K562 (cell line): ENCODE data around the gene GABBR1. TPM values are rescaled to one million over a fixed set of nuclear protein-coding genes. Genes with fewer than 3 reads are reported as not detected.

Source experiments
- ATAC-seq: fragments of 200-7000 bp; cut with Tn5 transposase; 3 replicates; pipeline ENCODE4 v1.9.1; 2020; ENCODE audit warnings: moderate library complexity
- BruUV-seq: library from RNA; stranded (reverse); fragments of 400-500 nt; replicated peaks from 2 replicates; lab custom pipeline; 2021; lab: Mats Ljungman, UMichigan
- CTCF ChIA-PET: fragments of 300-600 bp; formaldehyde crosslinking; extraction: SDS; loops from one replicate; lab custom pipeline; 2021; ENCODE audit warnings: low intra/inter-chr PET ratio; lab: Yijun Ruan, JAX
- POLR2A ChIA-PET: fragments of 300-600, 350-650 bp; sonication (Branson Sonifier 250); formaldehyde crosslinking; extraction: SDS; loops from one replicate; lab custom pipeline; 2021; ENCODE audit warnings: antibody characterized with exemption, inconsistent platforms; lab: Yijun Ruan, JAX
- DNase-seq, 4 experiments: peaks; one replicate each; pipeline versions ENCODE4 v3.0.0 to v3.0.0-alpha.2; 2011 to 2018; ENCODE audit warnings: low spot score in 3 of 4, mixed read lengths in 3 of 4; ENCODE audit errors: extremely low read depth in 1 of 4
- FAIRE-seq: peaks from 2 replicates; lab custom pipeline; 2011; peaks lifted over from hg19 to GRCh38; lab: Jason Lieb, UNC
- H2AFZ ChIP-seq: 2 replicates; pipeline ENCODE4 v1.6.0; 2011; ENCODE audit warnings: low read depth, low read length, control low read depth, inconsistent platforms
- H3K27ac ChIP-seq: fragments of 200-600 bp; 3 replicates; pipeline ENCODE4 v1.8.0; 2011; ENCODE audit warnings: low read depth, mild to moderate bottlenecking, control low read depth, inconsistent platforms, low read length, moderate library complexity, mixed read lengths; ENCODE audit errors: extremely low read depth
- H3K27me3 ChIP-seq, 2 experiments: fragments of 300-600 bp in 1 of 2; 2 replicates in 1 of 2; 3 replicates in 1 of 2; pipeline versions ENCODE4 v1.6.0 to v1.8.0; 2011; ENCODE audit warnings: inconsistent platforms in 2 of 2, low read length in 2 of 2, mild to moderate bottlenecking in 1 of 2, mixed read lengths in 1 of 2, moderate library complexity in 1 of 2; ENCODE audit not compliant: control insufficient read depth in 2 of 2, insufficient read depth in 2 of 2
- H3K36me3 ChIP-seq: fragments of 300-600 bp; 3 replicates; pipeline ENCODE4 v1.8.0; 2011; ENCODE audit warnings: mild to moderate bottlenecking, low read length, inconsistent platforms; ENCODE audit not compliant: control insufficient read depth, insufficient read depth
- H3K4me1 ChIP-seq, 2 experiments: fragments of 200-600 bp in 1 of 2; replicated peaks in 1 of 2; 2 replicates in 1 of 2; 3 replicates in 1 of 2; pipeline versions ENCODE4 v1.5.1 to v1.8.0; 2011; ENCODE audit warnings: inconsistent platforms in 2 of 2, low read length in 2 of 2, mild to moderate bottlenecking in 1 of 2, mixed read lengths in 1 of 2, moderate library complexity in 1 of 2; ENCODE audit not compliant: control insufficient read depth in 2 of 2, insufficient read depth in 2 of 2
- H3K4me2 ChIP-seq: 2 replicates; pipeline ENCODE4 v1.6.1; 2011; ENCODE audit warnings: low read length, control low read depth, inconsistent platforms, mixed read lengths; ENCODE audit not compliant: insufficient read depth
- H3K4me3 ChIP-seq: fragments of 200-600 bp; sonication (generic), shearing (Covaris generic); 2 replicates; pipeline ENCODE4 v1.5.1; 2016; ENCODE audit warnings: control low read depth, inconsistent platforms
- H3K79me2 ChIP-seq: fragments of 200-600 bp; 3 replicates; pipeline ENCODE4 v1.8.0; 2011; ENCODE audit warnings: low read length, inconsistent platforms; ENCODE audit not compliant: control insufficient read depth, insufficient read depth
- H3K9ac ChIP-seq, 2 experiments: 2 replicates each; pipeline versions ENCODE4 v1.6.0 to v1.6.1; 2011; ENCODE audit warnings: low read depth in 2 of 2, low read length in 2 of 2, control low read depth in 1 of 2, inconsistent platforms in 1 of 2, mild to moderate bottlenecking in 1 of 2, mixed read lengths in 1 of 2; ENCODE audit not compliant: insufficient read depth in 1 of 2
- H3K9me1 ChIP-seq: one replicate; pipeline ENCODE4 v1.6.0; 2011; ENCODE audit warnings: inconsistent platforms, mild to moderate bottlenecking, low read length, moderate library complexity; ENCODE audit not compliant: control insufficient read depth, insufficient read depth
- H3K9me3 ChIP-seq: replicated peaks from 2 replicates; pipeline ENCODE4 v1.5.1; 2011; ENCODE audit warnings: low read depth, low read length, inconsistent platforms; ENCODE audit not compliant: control insufficient read depth, insufficient read depth
- H4K20me1 ChIP-seq: replicated peaks from 2 replicates; pipeline ENCODE4 v1.6.1; 2011; ENCODE audit warnings: low read length, inconsistent platforms, mixed read lengths; ENCODE audit not compliant: control insufficient read depth, insufficient read depth
- ARID4B ChIP-seq: sonication (generic); formaldehyde crosslinking; IDR thresholded peaks from 2 replicates; pipeline ENCODE4 v1.8.0; 2022; ENCODE audit warnings: mild to moderate bottlenecking, missing genetic modification reagents
- ARNT ChIP-seq, 2 experiments: fragments of 450-650 bp; IDR thresholded peaks; 2 replicates each; pipeline ENCODE4 v1.6.1; 2016; ENCODE audit warnings: mild to moderate bottlenecking in 1 of 2
- BRF1 ChIP-seq: IDR thresholded peaks from 3 replicates; pipeline ENCODE4 v1.6.1; 2011; ENCODE audit warnings: borderline replicate concordance, mild to moderate bottlenecking; ENCODE audit not compliant: insufficient read length; ENCODE audit errors: extremely low read depth
- BRF2 ChIP-seq: IDR thresholded peaks from 3 replicates; pipeline ENCODE4 v1.6.1; 2011; ENCODE audit warnings: borderline replicate concordance, mild to moderate bottlenecking; ENCODE audit not compliant: insufficient read length, insufficient read depth
- C11orf30 ChIP-seq: fragments of 450-650 bp; IDR thresholded peaks from 2 replicates; pipeline ENCODE4 v1.6.1; 2016; ENCODE audit warnings: low read depth, mild to moderate bottlenecking
- CBFA2T2 ChIP-seq: fragments of 450-650 bp; conservative IDR thresholded peaks from 2 replicates; pipeline ENCODE4 v1.6.1; 2017; ENCODE audit warnings: mild to moderate bottlenecking
- GABPA ChIP-seq: fragments of 200-800 bp; sonication (Bioruptor generic); conservative IDR thresholded peaks from 2 replicates; pipeline ENCODE4 v1.6.1; 2016; ENCODE audit warnings: low read depth, missing genetic modification characterization, missing compliant biosample characterization
- PHF21A ChIP-seq: fragments of 450-650 bp; IDR thresholded peaks from 2 replicates; pipeline ENCODE4 v1.6.1; 2017; ENCODE audit warnings: low read depth, borderline replicate concordance
- PKNOX1 ChIP-seq: fragments of 450-650 bp; IDR thresholded peaks from 2 replicates; pipeline ENCODE4 v1.6.1; 2016
- ZFP1 ChIP-seq: fragments of 450-650 bp; formaldehyde crosslinking; IDR thresholded peaks from 2 replicates; pipeline ENCODE4 v1.4.0; 2020; ENCODE audit warnings: mild to moderate bottlenecking, mixed read lengths
- ZNF263 ChIP-seq: sonication (generic); formaldehyde crosslinking; IDR thresholded peaks from 2 replicates; pipeline ENCODE4 v1.8.0; 2022; ENCODE audit warnings: mild to moderate bottlenecking, missing genetic modification reagents, borderline replicate concordance
- ZNF280B ChIP-seq: fragments of 250-450 bp; sonication (Bioruptor Pico); IDR thresholded peaks from 2 replicates; pipeline ENCODE4 v1.5.1; 2021; ENCODE audit warnings: mild to moderate bottlenecking
- ZNF316 ChIP-seq: fragments of 450-650 bp; IDR thresholded peaks from 2 replicates; pipeline ENCODE4 v1.6.1; 2016
- WGBS: fragments of 100-300 bp; shearing (Covaris generic); methylation state at CpG from one replicate; pipeline ENCODE4 v1.1.6; 2016; ENCODE audit warnings: low coverage, mixed read lengths; ENCODE audit not compliant: insufficient coverage; ENCODE audit errors: missing lambda C conversion rate; 5-methylcytosine and 5-hydroxymethylcytosine counted together
- in situ Hi-C: fragments of 300-500 bp; cut with MboI; formaldehyde crosslinking; loops from 4 replicates; pipeline ENCODE4 v1.15.0; 2018; ENCODE audit warnings: inconsistent platforms, mixed read lengths
- intact Hi-C: fragments of 100-400 bp; cut with micrococcal nuclease; formaldehyde crosslinking; loops from 2 replicates; pipeline ENCODE4 v1.14.2; 2022
- polyA plus RNA-seq, 8 experiments: library from polyadenylated mRNA; depleted of rRNA in 4 of 8; stranded (reverse) in 5 of 8; unstranded in 3 of 8; fragments of >200 nt; fragmentation: Nextera tagmentation in 2 of 8; fragmentation: Illumina TruSeq in 1 of 8; extraction: Ambion mirVana in 2 of 8; extraction: Trizol in 1 of 8; gene quantifications; 2 replicates each; pipeline versions ENCODE4 v1.2.1 to v1.2.3, GENCODE V29; 2011 to 2014; ENCODE audit warnings: inconsistent platforms in 1 of 8, missing spikeins in 1 of 8
- total RNA-seq, 7 experiments: library from RNA; depleted of rRNA in 6 of 7; stranded (reverse); fragments of >200 nt in 6 of 7; fragmentation: Illumina TruSeq in 2 of 7; extraction: Trizol in 2 of 7; gene quantifications; 2 replicates each; pipeline versions ENCODE4 v1.2.1 to v1.2.3, GENCODE V29; 2011 to 2021; ENCODE audit warnings: low replicate concordance in 1 of 7

Gene GABBR1
- total and polyA plus RNA-seq, 9 of the 15 experiments (the other 6 are each of a cell fraction or from before 2014, with no cell fraction given) = 2.2 to 48.3 (median 20.8) TPM

- in situ Hi-C loops (loop anchor here (25.0 kb wide), 1 partner anchor 759 kb away; no protein-coding TSS in a partner anchor), intact Hi-C loops (no loop called here)
- Histone ChIP-seq H3K4me3 (no peak overlapping the region), H3K79me2 (no peaks in the 10 kb centered on the region), H2AFZ (no peak overlapping the region), H3K4me2 (no peak overlapping the region), H3K4me1 (no peaks in the 10 kb centered on the region), H3K27ac (no peak overlapping the region), H3K36me3 (peaks cover 5% of the 10 kb centered on the region; the same call in 1 of the 3 replicates), H3K9me1 (no peaks in the 10 kb centered on the region), H3K9ac (no peak overlapping the region), H3K9me3 (no peaks in the 10 kb centered on the region), H4K20me1 (no peaks in the 10 kb centered on the region), H3K27me3 (0 out of 5 replicates have a peak, but pooled peaks cover 3 to 7% of the 10 kb centered on the region in 2 experiments)
- CTCF ChIA-PET = no interaction called here
- BruUV-seq = no TSS peak
- DNase-seq (no peak), FAIRE-seq (no peak), ATAC-seq (no peak)
- WGBS = 33% methylated on average over 6 of the region's 6 CpGs
- POLR2A ChIA-PET = interaction anchor here (0.7 to 1.0 kb wide), 2 partner anchors 17 to 617 kb away, joined by 4 read pairs; partner anchors contain the start of gene TRIM26
- no peak for TF ChIP-seq BRF1
- no peak for TF ChIP-seq ZNF263 (CRISPR knock-in tag)
- no peak for TF ChIP-seq ARID4B (CRISPR knock-in tag)
- TF ChIP-seq ARNT (IDR thresholded peaks at IDR 0.05) = no peak
- no peak for TF ChIP-seq ZFP1 (CRISPR knock-in tag)
- no peak for TF ChIP-seq GABPA (tag)
- TF ChIP-seq ZNF280B = no peak
- peak; percentile 62 for TF ChIP-seq PKNOX1
- peak; percentile 51 for TF ChIP-seq ZNF316
- TF ChIP-seq CBFA2T2 = no peak
- no peak for TF ChIP-seq PHF21A
- peak; percentile 37; the same call in 1 of the 2 replicates for TF ChIP-seq C11orf30
- TF ChIP-seq BRF2 = no peak
Measured at GRCh38 chr6:29596381-29596900, 36.5 kb downstream of the GABBR1 start.
